ENCODE measurements around the gene SRC.

- TF ChIP-seq PKNOX1 (IDR thresholded peaks at IDR 0.05) (no peak), SP1 (IDR thresholded peaks at IDR 0.05) (no peak), SUZ12 (IDR thresholded peaks at IDR 0.05) (no peak), FOXA1 (IDR thresholded peaks at IDR 0.05) (no peak), NFRKB (IDR thresholded peaks at IDR 0.05) (no peak), ELF4 (IDR thresholded peaks at IDR 0.05) (no peak)
Observed at GRCh38 chr20:37436527-37437186, 90.7 kb downstream of the SRC start.
